IMR-90 (cell line): ENCODE results near the gene NANOS3. TPM values are rescaled to one million over a fixed set of nuclear protein-coding genes. Genes with fewer than 3 reads are reported as not detected.

Experiments used
- ATAC-seq: fragments of 200-7000 bp; cut with Tn5 transposase; 2 replicates; pipeline ENCODE4 v1.9.1; 2020; ENCODE audit warnings: low read depth, mild to moderate bottlenecking, moderate library complexity
- BruUV-seq: library from RNA; stranded (reverse); fragments of 400-500 nt; replicated peaks from 2 replicates; lab custom pipeline; 2021; lab: Mats Ljungman, UMichigan
- CTCF ChIA-PET: fragments of 300-600 bp; formaldehyde crosslinking; extraction: SDS; loops from one replicate; lab custom pipeline; 2021; ENCODE audit warnings: antibody characterized with exemption; lab: Yijun Ruan, JAX
- POLR2A ChIA-PET: fragments of 300-600 bp; sonication (Branson Sonifier 250); formaldehyde crosslinking; loops from one replicate; lab custom pipeline; 2022; ENCODE audit warnings: antibody characterized with exemption; ENCODE audit not compliant: unreplicated experiment; lab: Charles Lee
- DNase-seq: peaks from one replicate; pipeline ENCODE4 v3.0.0; 2013
- H2AFZ ChIP-seq: replicated peaks from 2 replicates; pipeline ENCODE3; 2013; ENCODE audit warnings: low read length, mild to moderate bottlenecking; ENCODE audit not compliant: poor library complexity
- H2AK5ac ChIP-seq: 2 replicates; pipeline ENCODE4 v1.6.1; 2013; ENCODE audit warnings: low read depth, low read length, inconsistent platforms
- H2AK9ac ChIP-seq: replicated peaks from 2 replicates; pipeline ENCODE3; 2013; ENCODE audit warnings: mild to moderate bottlenecking, low read depth, low read length, moderate library complexity; ENCODE audit not compliant: poor library complexity
- H2BK120ac ChIP-seq: 2 replicates; pipeline ENCODE4 v1.6.1; 2013; ENCODE audit warnings: low read depth, low read length, inconsistent platforms
- H2BK15ac ChIP-seq: 3 replicates; pipeline ENCODE4 v1.6.1; 2013; ENCODE audit warnings: low read depth, low read length, inconsistent platforms
- H2BK20ac ChIP-seq: 2 replicates; pipeline ENCODE4 v1.6.1; 2013; ENCODE audit warnings: low read depth, mild to moderate bottlenecking, inconsistent platforms, low read length, moderate library complexity
- H2BK5ac ChIP-seq: 2 replicates; pipeline ENCODE4 v1.6.1; 2013; ENCODE audit warnings: mild to moderate bottlenecking, low read depth, low read length, inconsistent platforms; ENCODE audit not compliant: poor library complexity, severe bottlenecking
- H3K14ac ChIP-seq: replicated peaks from 2 replicates; pipeline ENCODE4 v1.6.1; 2013; ENCODE audit warnings: low read depth, low read length, inconsistent platforms
- H3K18ac ChIP-seq: 2 replicates; pipeline ENCODE4 v1.6.1; 2013; ENCODE audit warnings: low read depth, low read length, control low read depth
- H3K23ac ChIP-seq: 2 replicates; pipeline ENCODE4 v1.6.1; 2013; ENCODE audit warnings: low read depth, low read length, inconsistent platforms
- H3K27ac ChIP-seq: 2 replicates; pipeline ENCODE4 v1.5.1; 2013; ENCODE audit warnings: mild to moderate bottlenecking, control low read depth, low read length; ENCODE audit not compliant: insufficient read depth
- H3K27me3 ChIP-seq: 2 replicates; pipeline ENCODE4 v1.6.1; 2013; ENCODE audit warnings: low read length; ENCODE audit not compliant: control insufficient read depth, insufficient read depth
- H3K36me3 ChIP-seq: 2 replicates; pipeline ENCODE4 v1.6.1; 2013; ENCODE audit warnings: low read length, mixed read lengths; ENCODE audit not compliant: control insufficient read depth, insufficient read depth
- H3K4ac ChIP-seq: 2 replicates; pipeline ENCODE4 v1.6.1; 2013; ENCODE audit warnings: low read depth, low read length, inconsistent platforms
- H3K4me1 ChIP-seq: 2 replicates; pipeline ENCODE4 v1.6.1; 2013; ENCODE audit warnings: low read length, mixed read lengths; ENCODE audit not compliant: control insufficient read depth, insufficient read depth
- H3K4me2 ChIP-seq: 2 replicates; pipeline ENCODE4 v1.6.1; 2013; ENCODE audit warnings: low read depth, mild to moderate bottlenecking, control low read depth, low read length, moderate library complexity
- H3K4me3 ChIP-seq: 2 replicates; pipeline ENCODE4 v1.5.1; 2013; ENCODE audit warnings: low read depth, mild to moderate bottlenecking, control low read depth, low read length, moderate library complexity; ENCODE audit not compliant: insufficient read depth
- H3K56ac ChIP-seq: 2 replicates; pipeline ENCODE4 v1.6.1; 2013; ENCODE audit warnings: low read length, inconsistent platforms; ENCODE audit not compliant: insufficient read depth; ENCODE audit errors: extremely low read depth
- H3K79me1 ChIP-seq, 2 experiments: 2 replicates each; pipeline ENCODE4 v1.6.1; 2013; ENCODE audit warnings: low read length in 2 of 2, inconsistent platforms in 1 of 2, low read depth in 1 of 2
- H3K9ac ChIP-seq: 2 replicates; pipeline ENCODE4 v1.6.1; 2013; ENCODE audit warnings: low read depth, low read length, control low read depth
- H3K9me1 ChIP-seq: 2 replicates; pipeline ENCODE4 v1.6.1; 2013; ENCODE audit warnings: low read length, inconsistent platforms; ENCODE audit not compliant: insufficient read depth
- H3K9me3 ChIP-seq: 2 replicates; pipeline ENCODE4 v1.6.1; 2013; ENCODE audit warnings: low read length; ENCODE audit not compliant: control insufficient read depth, insufficient read depth
- H4K20me1 ChIP-seq: 2 replicates; pipeline ENCODE4 v1.6.1; 2013; ENCODE audit warnings: low read length, inconsistent platforms; ENCODE audit not compliant: insufficient read depth
- H4K5ac ChIP-seq: 2 replicates; pipeline ENCODE4 v1.6.1; 2013; ENCODE audit warnings: mild to moderate bottlenecking, low read depth, low read length, control low read depth
- H4K8ac ChIP-seq, 2 experiments: 2 replicates each; pipeline ENCODE4 v1.6.1; 2013; ENCODE audit warnings: low read depth in 2 of 2, low read length in 2 of 2, control low read depth in 1 of 2, inconsistent platforms in 1 of 2
- H4K91ac ChIP-seq: 2 replicates; pipeline ENCODE4 v1.6.1; 2013; ENCODE audit warnings: low read depth, low read length, inconsistent platforms; ENCODE audit not compliant: insufficient read depth
- BHLHE40 ChIP-seq: fragments of 150-350 bp; IDR thresholded peaks from 2 replicates; pipeline ENCODE4 v1.6.1; 2016; ENCODE audit warnings: mild to moderate bottlenecking, low read depth, low read length
- CEBPB ChIP-seq: IDR thresholded peaks from 2 replicates; pipeline ENCODE4 v1.6.1; 2012; ENCODE audit warnings: low read depth, low read length, improper control_type of control experiment
- CHD1 ChIP-seq: IDR thresholded peaks from 2 replicates; pipeline ENCODE4 v1.6.1; 2012; ENCODE audit warnings: low read depth, low read length, improper control_type of control experiment
- FOS ChIP-seq: fragments of 150-350 bp; IDR thresholded peaks from 2 replicates; pipeline ENCODE4 v1.6.1; 2016; ENCODE audit warnings: low read depth, low read length
- MAFK ChIP-seq: IDR thresholded peaks from 2 replicates; pipeline ENCODE4 v1.6.1; 2012; ENCODE audit warnings: low read depth, low read length, improper control_type of control experiment
- POLR2A ChIP-seq: IDR thresholded peaks from 2 replicates; pipeline ENCODE4 v1.6.1; 2012; ENCODE audit warnings: mild to moderate bottlenecking, low read depth, low read length
- RCOR1 ChIP-seq: IDR thresholded peaks from 2 replicates; pipeline ENCODE4 v1.6.1; 2012; ENCODE audit warnings: mild to moderate bottlenecking, low read length, improper control_type of control experiment; ENCODE audit not compliant: insufficient replicate concordance
- SMC3 ChIP-seq: fragments of 150-350 bp; IDR thresholded peaks from 2 replicates; pipeline ENCODE4 v1.6.1; 2016; ENCODE audit warnings: low read depth, mild to moderate bottlenecking, antibody characterized with exemption, low read length, moderate library complexity
- WGBS, 2 experiments: methylation state at CpG; one replicate each; pipeline versions ENCODE4 v1.1.5 to v1.1.7; 2013; ENCODE audit warnings: missing lambda C conversion rate in 2 of 2; ENCODE audit not compliant: insufficient read length in 1 of 2; ENCODE audit errors: extremely low coverage in 2 of 2; 5-methylcytosine and 5-hydroxymethylcytosine counted together
- dilution Hi-C: fragments of 300-500 bp; cut with HindIII; formaldehyde crosslinking; loops from one replicate; pipeline ENCODE4 v1.14.3; 2018; ENCODE audit warnings: low sequenced_read_pairs; ENCODE audit not compliant: unreplicated experiment
- in situ Hi-C: fragments of 300-500 bp; cut with MboI; formaldehyde crosslinking; loops from 3 replicates; pipeline ENCODE4 v1.14.3; 2019; ENCODE audit warnings: low sequenced_read_pairs, inconsistent platforms, mixed read lengths
- intact Hi-C: fragments of 100-400 bp; cut with micrococcal nuclease; formaldehyde crosslinking; loops from 2 replicates; pipeline ENCODE4 v1.10.0; 2022
- polyA plus RNA-seq, 3 experiments: library from polyadenylated mRNA; depleted of rRNA; stranded (reverse); fragments of >200 nt; gene quantifications; 2 replicates each; pipeline ENCODE4 v1.2.3, GENCODE V29; 2012; ENCODE audit warnings: low replicate concordance in 1 of 3
- total RNA-seq: library from RNA; depleted of rRNA; stranded (reverse); fragments of >200 nt; gene quantifications from 2 replicates; pipeline ENCODE4 v1.2.3, GENCODE V29; 2012
- TF ChIP-seq, protein P1 (sequence below): fragments of 150-350 bp; IDR thresholded peaks from 2 replicates; pipeline ENCODE4 v1.6.1; 2017; ENCODE audit warnings: mild to moderate bottlenecking, antibody characterized with exemption, low read length, low read depth
- TF ChIP-seq, protein P2 (sequence below): conservative IDR thresholded peaks from 2 replicates; pipeline ENCODE4 v1.5.1; 2012; ENCODE audit warnings: mild to moderate bottlenecking, low read depth, low read length, improper control_type of control experiment

Gene NANOS3
- total and polyA plus RNA-seq, 2 of the 4 experiments (the other 2 are of a cell fraction) = 0.63 TPM; not detected in 1

DNA sequence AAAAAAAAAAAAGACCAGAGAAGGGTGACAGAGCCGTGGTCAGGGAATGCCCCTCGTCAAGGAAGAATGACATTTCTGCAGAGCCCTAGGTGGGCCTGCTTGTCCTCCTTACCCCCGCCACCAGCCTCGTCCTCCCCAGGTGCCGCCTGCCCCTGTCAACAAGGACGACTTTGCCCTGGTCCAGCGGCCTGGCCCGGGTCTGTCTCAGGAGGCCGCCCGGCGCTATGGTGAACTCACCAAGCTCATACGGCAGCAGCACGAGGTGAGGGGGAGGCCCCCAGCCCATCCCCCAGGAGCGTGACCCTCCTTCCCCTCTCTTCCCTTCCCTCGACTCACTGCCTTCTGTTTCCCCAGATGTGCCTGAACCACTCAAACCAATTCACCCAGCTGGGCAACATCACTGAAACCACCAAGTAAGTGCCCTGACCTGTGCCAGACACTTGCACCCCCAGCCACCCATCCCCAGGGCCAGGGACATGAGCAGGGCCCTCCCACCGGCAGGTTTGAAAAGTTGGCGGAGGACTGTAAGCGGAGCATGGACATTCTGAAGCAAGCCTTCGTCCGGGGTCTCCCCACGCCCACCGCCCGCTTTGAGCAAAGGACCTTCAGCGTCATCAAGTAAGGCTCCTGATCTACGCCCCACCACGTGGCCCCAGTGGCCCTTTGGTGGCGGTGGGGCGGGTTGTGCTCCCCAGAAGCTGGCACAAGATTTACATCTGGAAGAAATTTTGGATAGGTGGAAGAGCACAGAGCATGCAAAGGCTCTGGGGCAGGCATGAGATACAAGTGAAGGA, 46.5 kb downstream of the NANOS3 start:
- no peak overlapping the region for H4K5ac ChIP-seq
- no peak for TF ChIP-seq SMC3
- TF ChIP-seq, protein P1, sequence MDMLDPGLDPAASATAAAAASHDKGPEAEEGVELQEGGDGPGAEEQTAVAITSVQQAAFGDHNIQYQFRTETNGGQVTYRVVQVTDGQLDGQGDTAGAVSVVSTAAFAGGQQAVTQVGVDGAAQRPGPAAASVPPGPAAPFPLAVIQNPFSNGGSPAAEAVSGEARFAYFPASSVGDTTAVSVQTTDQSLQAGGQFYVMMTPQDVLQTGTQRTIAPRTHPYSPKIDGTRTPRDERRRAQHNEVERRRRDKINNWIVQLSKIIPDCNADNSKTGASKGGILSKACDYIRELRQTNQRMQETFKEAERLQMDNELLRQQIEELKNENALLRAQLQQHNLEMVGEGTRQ = no peak
- TF ChIP-seq, protein P2, sequence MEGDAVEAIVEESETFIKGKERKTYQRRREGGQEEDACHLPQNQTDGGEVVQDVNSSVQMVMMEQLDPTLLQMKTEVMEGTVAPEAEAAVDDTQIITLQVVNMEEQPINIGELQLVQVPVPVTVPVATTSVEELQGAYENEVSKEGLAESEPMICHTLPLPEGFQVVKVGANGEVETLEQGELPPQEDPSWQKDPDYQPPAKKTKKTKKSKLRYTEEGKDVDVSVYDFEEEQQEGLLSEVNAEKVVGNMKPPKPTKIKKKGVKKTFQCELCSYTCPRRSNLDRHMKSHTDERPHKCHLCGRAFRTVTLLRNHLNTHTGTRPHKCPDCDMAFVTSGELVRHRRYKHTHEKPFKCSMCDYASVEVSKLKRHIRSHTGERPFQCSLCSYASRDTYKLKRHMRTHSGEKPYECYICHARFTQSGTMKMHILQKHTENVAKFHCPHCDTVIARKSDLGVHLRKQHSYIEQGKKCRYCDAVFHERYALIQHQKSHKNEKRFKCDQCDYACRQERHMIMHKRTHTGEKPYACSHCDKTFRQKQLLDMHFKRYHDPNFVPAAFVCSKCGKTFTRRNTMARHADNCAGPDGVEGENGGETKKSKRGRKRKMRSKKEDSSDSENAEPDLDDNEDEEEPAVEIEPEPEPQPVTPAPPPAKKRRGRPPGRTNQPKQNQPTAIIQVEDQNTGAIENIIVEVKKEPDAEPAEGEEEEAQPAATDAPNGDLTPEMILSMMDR = no peak
- TF ChIP-seq CEBPB = no peak
- TF ChIP-seq RCOR1 = no peak
- no peak for TF ChIP-seq BHLHE40
- TF ChIP-seq MAFK = no peak
- TF ChIP-seq FOS = no peak
- TF ChIP-seq POLR2A = no peak
- no peak for TF ChIP-seq CHD1
- H2BK5ac ChIP-seq = no peak overlapping the region
- in situ Hi-C loops (no loop called here), dilution Hi-C loops (no loop called here), intact Hi-C loops (no loop called here)
- no peak overlapping the region for H2AK9ac ChIP-seq
- no peak overlapping the region for H3K23ac ChIP-seq
- H3K4me2 ChIP-seq = no peak overlapping the region
- BruUV-seq = no TSS peak
- H3K9me3 ChIP-seq = peaks cover 4% of the 10 kb centered on the region
- no peaks in the 10 kb centered on the region for H3K79me1 ChIP-seq
- H3K27ac ChIP-seq = no peak overlapping the region
- H4K20me1 ChIP-seq = no peaks in the 10 kb centered on the region
- H3K27me3 ChIP-seq = no peaks in the 10 kb centered on the region
- ATAC-seq = no peak
- POLR2A ChIA-PET = no interaction called here
- no peak overlapping the region for H4K91ac ChIP-seq
- no peak overlapping the region for H4K8ac ChIP-seq
- no peak overlapping the region for H3K4me3 ChIP-seq
- no peak overlapping the region for H3K14ac ChIP-seq
- H2BK120ac ChIP-seq = no peak overlapping the region
- H3K4ac ChIP-seq = no peak overlapping the region
- DNase-seq = no peak
- H2AK5ac ChIP-seq = no peak overlapping the region
- peaks cover 64% of the 10 kb centered on the region for H3K36me3 ChIP-seq
- H2BK15ac ChIP-seq = no peak overlapping the region
- H3K9me1 ChIP-seq = no peaks in the 10 kb centered on the region
- no peak overlapping the region for H3K56ac ChIP-seq
- WGBS, 2 experiments = 94% methylated on average over 16 of the region's 28 CpGs; no CpG with 5 or more reads in 1 of the 2 experiments
- no peak overlapping the region for H2BK20ac ChIP-seq
- no peak overlapping the region for H3K9ac ChIP-seq
- CTCF ChIA-PET = no interaction called here
- no peak overlapping the region for H2AFZ ChIP-seq
- no peaks in the 10 kb centered on the region for H3K4me1 ChIP-seq
- H3K18ac ChIP-seq = no peak overlapping the region
